Prostate gland (tissue), 2 donors: Measurements from ENCODE around the gene MFAP2. TPM values are rescaled to one million over a fixed set of nuclear protein-coding genes. Genes with fewer than 3 reads are reported as not detected.
"Not testable (repeated sequence)": the region's sequence is repeated elsewhere in the genome, so short reads cannot be mapped to it uniquely, and the experiment has no call there.

Source experiments
- DNase-seq: peaks from one replicate; pipeline ENCODE4 v3.0.0-alpha.2; 2019; ENCODE audit warnings: low spot score
- H3K27ac ChIP-seq, 2 donors: fragments of 200-600 bp; sonication (generic); 2 replicates each; pipeline ENCODE4 v1.5.1; 2017 to 2019
- H3K27me3 ChIP-seq: fragments of 200-600 bp; sonication (generic); replicated peaks from 2 replicates; pipeline ENCODE4 v1.5.1; 2019; ENCODE audit not compliant: insufficient read depth
- H3K36me3 ChIP-seq, 2 donors: fragments of 200-600 bp; sonication (generic); 1 replicate in 1 of 2; 2 replicates in 1 of 2; pipeline versions ENCODE4 v1.5.1 to v1.8.1; 2017 to 2019
- H3K4me1 ChIP-seq: fragments of 200-600 bp; sonication (generic); replicated peaks from 2 replicates; pipeline ENCODE4 v1.5.1; 2019
- H3K4me3 ChIP-seq, 2 donors: fragments of 200-600 bp; sonication (generic); 2 replicates each; pipeline ENCODE4 v1.5.1; 2017 to 2019
- H3K9me3 ChIP-seq: fragments of 200-600 bp; sonication (generic); 2 replicates; pipeline ENCODE4 v1.5.1; 2017
- POLR2A ChIP-seq: fragments of 450-650 bp; IDR thresholded peaks from one replicate; pipeline ENCODE4 v1.6.1; 2016; ENCODE audit warnings: antibody characterized with exemption, mild to moderate bottlenecking
- POLR2AphosphoS5 ChIP-seq: sonication (generic); formaldehyde crosslinking; IDR thresholded peaks from one replicate; pipeline ENCODE4 v1.6.1; 2017; ENCODE audit warnings: antibody characterized with exemption
- WGBS: methylation state at CpG from one replicate; pipeline ENCODE4 v1.1.5; 2018; 5-methylcytosine and 5-hydroxymethylcytosine counted together
- intact Hi-C: fragments of 100-400 bp; cut with DNase I; formaldehyde crosslinking; loops from one replicate; pipeline ENCODE4 v1.14.2; 2022
- total RNA-seq, 2 donors: library from RNA; depleted of rRNA; stranded (reverse); fragments of >200 nt; gene quantifications; one replicate each; pipeline ENCODE4 v1.1.0, GENCODE V29; 2016
- TF ChIP-seq, protein P1 (sequence below), 4 experiments: fragments of 200-600 bp in 2 of 4; fragments of 450-650 bp in 2 of 4; sonication (generic) in 2 of 4; IDR thresholded peaks; 1 replicate in 3 of 4; 2 replicates in 1 of 4; pipeline ENCODE4 v1.5.1; 2016 to 2019; ENCODE audit warnings: antibody characterized with exemption in 4 of 4, mild to moderate bottlenecking in 2 of 4, moderate library complexity in 2 of 4

The MFAP2 gene
- total RNA-seq, 2 donors from 2014 or later = 6.3 to 31.0 TPM

DNA sequence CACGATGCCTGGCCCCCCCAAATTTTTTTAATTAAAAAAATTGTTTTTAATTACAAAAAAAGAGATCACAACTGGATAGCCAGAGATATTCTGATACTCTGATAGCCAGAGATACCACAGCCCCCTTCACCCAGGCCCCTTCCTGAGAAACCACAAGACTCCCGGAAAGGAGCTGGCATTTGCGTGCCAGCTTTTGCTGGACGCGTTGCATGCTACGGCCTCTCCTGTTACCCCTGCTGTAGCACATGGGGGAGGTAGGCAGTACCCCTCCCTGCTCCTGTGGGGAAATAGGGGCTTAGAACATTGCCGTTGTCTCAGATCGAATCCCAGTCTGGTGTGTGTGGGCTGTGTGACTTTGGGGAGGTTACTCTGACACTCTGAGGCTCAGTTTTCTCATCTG is 22.7 kb downstream of the MFAP2 start:
- 85% methylated on average over 8 of the region's 8 CpGs for WGBS
- Histone ChIP-seq H3K4me3 (no peak overlapping the region), H3K27me3 (no peaks in the 10 kb centered on the region), H3K9me3 (no peaks in the 10 kb centered on the region), H3K36me3 (peaks cover 0 to 4% of the 10 kb centered on the region in 2 donors), H3K27ac (no peak overlapping the region), H3K4me1 (peaks cover 4% of the 10 kb centered on the region)
- DNase-seq = no peak
- TF ChIP-seq POLR2AphosphoS5 (no peak), POLR2A (no peak)
- TF ChIP-seq, protein P1, sequence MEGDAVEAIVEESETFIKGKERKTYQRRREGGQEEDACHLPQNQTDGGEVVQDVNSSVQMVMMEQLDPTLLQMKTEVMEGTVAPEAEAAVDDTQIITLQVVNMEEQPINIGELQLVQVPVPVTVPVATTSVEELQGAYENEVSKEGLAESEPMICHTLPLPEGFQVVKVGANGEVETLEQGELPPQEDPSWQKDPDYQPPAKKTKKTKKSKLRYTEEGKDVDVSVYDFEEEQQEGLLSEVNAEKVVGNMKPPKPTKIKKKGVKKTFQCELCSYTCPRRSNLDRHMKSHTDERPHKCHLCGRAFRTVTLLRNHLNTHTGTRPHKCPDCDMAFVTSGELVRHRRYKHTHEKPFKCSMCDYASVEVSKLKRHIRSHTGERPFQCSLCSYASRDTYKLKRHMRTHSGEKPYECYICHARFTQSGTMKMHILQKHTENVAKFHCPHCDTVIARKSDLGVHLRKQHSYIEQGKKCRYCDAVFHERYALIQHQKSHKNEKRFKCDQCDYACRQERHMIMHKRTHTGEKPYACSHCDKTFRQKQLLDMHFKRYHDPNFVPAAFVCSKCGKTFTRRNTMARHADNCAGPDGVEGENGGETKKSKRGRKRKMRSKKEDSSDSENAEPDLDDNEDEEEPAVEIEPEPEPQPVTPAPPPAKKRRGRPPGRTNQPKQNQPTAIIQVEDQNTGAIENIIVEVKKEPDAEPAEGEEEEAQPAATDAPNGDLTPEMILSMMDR (IDR thresholded peaks at IDR 0.05) = no peak
- intact Hi-C loops = loop anchor here (10.0 kb wide), 1 partner anchor 277 kb away; no protein-coding TSS in a partner anchor

DNA sequence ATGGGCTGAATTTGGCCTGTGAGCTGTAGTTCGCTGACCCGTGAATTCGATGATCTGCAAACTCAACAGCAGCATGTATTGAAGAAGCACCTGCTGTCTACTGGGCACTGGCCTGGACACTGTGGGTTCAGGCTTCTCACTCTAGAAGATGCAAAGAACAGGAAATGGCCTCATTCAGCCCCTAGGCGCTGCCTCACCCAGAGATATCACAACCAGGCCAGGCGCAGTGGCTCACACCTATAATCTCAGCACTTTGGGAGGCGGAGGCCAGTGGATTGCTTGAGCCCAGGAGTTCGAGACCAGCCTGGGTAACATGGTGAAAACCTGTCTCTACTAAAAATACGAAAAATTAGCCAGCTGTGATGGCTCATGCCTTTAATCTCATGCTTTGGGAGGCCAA is 23.6 kb downstream of the MFAP2 start:
- TF ChIP-seq, protein P1 (IDR thresholded peaks at IDR 0.05) = no peak
- no peak for TF ChIP-seq POLR2A
- no peak for TF ChIP-seq POLR2AphosphoS5
- Histone ChIP-seq H3K4me3 (no peak overlapping the region), H3K9me3 (no peaks in the 10 kb centered on the region), H3K27ac (no peak overlapping the region), H3K36me3 (peaks cover 0 to 4% of the 10 kb centered on the region in 2 donors), H3K4me1 (peaks cover 4% of the 10 kb centered on the region), H3K27me3 (no peaks in the 10 kb centered on the region)
- DNase-seq = no peak
- intact Hi-C loops = loop anchor here (10.0 kb wide), 1 partner anchor 278 kb away; no protein-coding TSS in a partner anchor
- 93% methylated on average over 8 of the region's 8 CpGs for WGBS

DNA sequence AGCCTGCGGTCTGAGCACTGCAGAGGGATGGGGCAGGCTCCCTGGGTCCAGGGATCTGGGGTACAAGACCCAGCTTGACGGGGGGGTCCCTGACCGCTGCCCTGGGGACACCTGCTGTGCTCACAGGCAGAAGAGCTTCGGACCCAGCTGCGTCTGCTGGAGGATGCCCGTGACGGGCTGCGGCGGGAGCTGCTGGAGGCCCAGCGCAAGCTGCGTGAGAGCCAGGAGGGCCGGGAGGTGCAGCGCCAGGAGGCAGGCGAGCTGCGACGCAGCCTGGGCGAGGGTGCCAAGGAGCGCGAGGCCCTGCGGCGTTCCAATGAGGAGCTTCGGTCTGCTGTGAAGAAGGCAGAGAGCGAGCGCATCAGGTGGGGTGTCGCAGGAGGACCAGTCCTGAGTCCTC is 25.2 kb downstream of the MFAP2 start:
- no peaks in the 10 kb centered on the region for H3K4me1 ChIP-seq
- H3K27ac ChIP-seq = no peak overlapping the region
- H3K4me3 ChIP-seq = no peak overlapping the region
- intact Hi-C loops = loop anchor here (10.0 kb wide), 1 partner anchor 280 kb away; no protein-coding TSS in a partner anchor
- 97% methylated on average over 25 of the region's 25 CpGs for WGBS
- TF ChIP-seq, protein P1 (IDR thresholded peaks at IDR 0.05) = no peak
- no peak for TF ChIP-seq POLR2A
- DNase-seq = no peak
- H3K27me3 ChIP-seq = no peaks in the 10 kb centered on the region
- peaks cover 0 to 4% of the 10 kb centered on the region in 2 donors for H3K36me3 ChIP-seq
- H3K9me3 ChIP-seq = no peaks in the 10 kb centered on the region

DNA sequence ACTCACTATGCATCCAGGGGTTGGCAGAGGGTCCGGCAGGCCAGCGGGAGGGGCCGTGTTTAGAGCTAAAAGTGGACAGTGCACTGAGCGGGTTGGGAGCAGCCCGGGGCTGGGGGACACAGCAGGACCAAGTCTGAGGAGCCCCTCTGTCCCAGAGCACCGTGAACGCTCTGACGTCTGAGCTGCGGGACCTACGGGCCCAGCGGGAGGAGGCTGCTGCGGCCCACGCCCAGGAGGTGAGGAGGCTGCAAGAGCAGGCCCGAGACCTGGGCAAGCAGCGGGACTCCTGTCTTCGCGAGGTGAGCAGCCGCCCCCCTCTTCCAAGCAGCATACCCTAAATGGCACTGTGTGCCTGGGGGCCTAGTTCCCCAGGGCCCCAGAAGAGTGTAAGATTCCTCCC is 25.8 kb downstream of the MFAP2 start:
- no peaks in the 10 kb centered on the region for H3K9me3 ChIP-seq
- TF ChIP-seq, protein P1 (IDR thresholded peaks at IDR 0.05) = no peak
- TF ChIP-seq POLR2AphosphoS5 (no peak), POLR2A (no peak)
- H3K27ac ChIP-seq = no peak overlapping the region
- intact Hi-C loops = loop anchor here (10.0 kb wide), 1 partner anchor 280 kb away; no protein-coding TSS in a partner anchor
- no peaks in the 10 kb centered on the region for H3K4me1 ChIP-seq
- 96% methylated on average over 18 of the region's 18 CpGs for WGBS
- no peak overlapping the region for H3K4me3 ChIP-seq
- H3K27me3 ChIP-seq = no peaks in the 10 kb centered on the region
- peaks cover 0 to 4% of the 10 kb centered on the region in 2 donors for H3K36me3 ChIP-seq
- no peak for DNase-seq

DNA sequence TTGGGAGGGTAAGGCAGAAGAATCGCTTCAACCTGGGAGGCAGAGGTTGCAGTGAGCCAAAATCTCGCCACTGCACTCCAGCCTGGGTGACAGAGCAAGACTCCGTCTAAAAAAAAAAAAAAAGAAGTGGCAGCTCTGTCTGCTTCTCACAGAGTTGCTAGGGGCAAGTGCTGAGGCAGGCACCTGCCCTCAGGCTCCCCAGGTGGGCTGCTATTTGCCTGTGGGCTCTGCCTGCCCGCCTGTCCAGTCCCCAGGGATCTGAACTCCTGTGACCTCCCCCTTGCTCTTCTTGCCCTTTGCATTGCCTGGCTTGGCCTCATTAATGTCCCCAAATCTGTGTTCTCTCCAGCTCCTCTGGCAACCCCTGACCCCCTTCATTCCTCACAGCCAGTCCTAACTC is 28.0 kb downstream of the MFAP2 start:
- not testable (repeated sequence) for DNase-seq, H3K27ac ChIP-seq, H3K36me3 ChIP-seq, H3K27me3 ChIP-seq, H3K4me3 ChIP-seq, H3K9me3 ChIP-seq, H3K4me1 ChIP-seq
- intact Hi-C loops = loop anchor here (10.0 kb wide), 1 partner anchor 282 kb away; no protein-coding TSS in a partner anchor
- 91% methylated on average over 4 of the region's 4 CpGs for WGBS
